K562 (cell line): ENCODE measurements around the gene DIPK1B. TPM values are rescaled to one million over a fixed set of nuclear protein-coding genes. Genes with fewer than 3 reads are reported as not detected.

Source experiments
- BRD4 ChIP-seq: fragments of 200-600 bp; sonication (generic); IDR thresholded peaks from 2 replicates; pipeline ENCODE4 v1.6.1; 2017; ENCODE audit warnings: inconsistent platforms
- DIDO1 ChIP-seq: fragments of 450-650 bp; IDR thresholded peaks from 2 replicates; pipeline ENCODE4 v1.6.1; 2016; ENCODE audit warnings: low read depth, missing biosample characterization, missing genetic modification characterization
- LARP7 ChIP-seq: fragments of 450-650 bp; IDR thresholded peaks from 2 replicates; pipeline ENCODE4 v1.6.1; 2016
- PCBP1 ChIP-seq: fragments of 200-400 bp; formaldehyde crosslinking; IDR thresholded peaks from 2 replicates; pipeline ENCODE4 v1.6.1; 2018; ENCODE audit warnings: mild to moderate bottlenecking, low read depth, low read length; ENCODE audit not compliant: poor library complexity, severe bottlenecking
- PHF8 ChIP-seq: fragments of 200-600 bp; sonication (generic); IDR thresholded peaks from 2 replicates; pipeline ENCODE4 v1.6.1; 2012; ENCODE audit warnings: mixed run types, mild to moderate bottlenecking, inconsistent platforms, low read length, moderate library complexity, borderline replicate concordance
- PURB ChIP-seq: sonication (generic); formaldehyde crosslinking; IDR thresholded peaks from 2 replicates; pipeline ENCODE4 v1.9.0; 2021; ENCODE audit warnings: low read depth, mild to moderate bottlenecking, missing genetic modification reagents
- SMC3 ChIP-seq: conservative IDR thresholded peaks from 2 replicates; pipeline ENCODE4 v1.6.1; 2011; ENCODE audit warnings: low read depth, low read length, improper control_type of control experiment; ENCODE audit not compliant: insufficient read depth
- TOE1 ChIP-seq, 2 experiments: fragments of 450-650 bp in 1 of 2; sonication (generic) in 1 of 2; formaldehyde crosslinking in 1 of 2; IDR thresholded peaks; 2 replicates each; pipeline versions ENCODE4 v1.7.1 to v1.8.0; 2016 to 2022; ENCODE audit warnings: borderline replicate concordance in 2 of 2, mild to moderate bottlenecking in 2 of 2, antibody characterized with exemption in 1 of 2, inconsistent platforms in 1 of 2, low read depth in 1 of 2, missing genetic modification reagents in 1 of 2, moderate library complexity in 1 of 2
- ZFPM2 ChIP-seq: fragments of 250-450 bp; sonication (Bioruptor Pico); IDR thresholded peaks from 2 replicates; pipeline ENCODE4 v1.5.1; 2022; ENCODE audit warnings: mild to moderate bottlenecking
- ZNF134 ChIP-seq: fragments of 250-450 bp; sonication (Bioruptor Pico); conservative IDR thresholded peaks from 2 replicates; pipeline ENCODE4 v1.4.0; 2020
- ZNF444 ChIP-seq: fragments of 250-450 bp; sonication (Bioruptor Pico); IDR thresholded peaks from 2 replicates; pipeline ENCODE4 v1.4.0; 2020; ENCODE audit warnings: mild to moderate bottlenecking, moderate library complexity
- ZNF830 ChIP-seq: fragments of 250-450 bp; sonication (Bioruptor Pico); IDR thresholded peaks from 2 replicates; pipeline ENCODE4 v1.5.0; 2021; ENCODE audit warnings: mild to moderate bottlenecking
- polyA plus RNA-seq, 8 experiments: library from polyadenylated mRNA; depleted of rRNA in 4 of 8; stranded (reverse) in 5 of 8; unstranded in 3 of 8; fragments of >200 nt; fragmentation: Nextera tagmentation in 2 of 8; fragmentation: Illumina TruSeq in 1 of 8; extraction: Ambion mirVana in 2 of 8; extraction: Trizol in 1 of 8; gene quantifications; 2 replicates each; pipeline versions ENCODE4 v1.2.1 to v1.2.3, GENCODE V29; 2011 to 2014; ENCODE audit warnings: inconsistent platforms in 1 of 8, missing spikeins in 1 of 8
- total RNA-seq, 7 experiments: library from RNA; depleted of rRNA in 6 of 7; stranded (reverse); fragments of >200 nt in 6 of 7; fragmentation: Illumina TruSeq in 2 of 7; extraction: Trizol in 2 of 7; gene quantifications; 2 replicates each; pipeline versions ENCODE4 v1.2.1 to v1.2.3, GENCODE V29; 2011 to 2021; ENCODE audit warnings: low replicate concordance in 1 of 7
- TF ChIP-seq, protein P1 (sequence below), 2 experiments: fragments of 450-650 bp; formaldehyde crosslinking in 1 of 2; IDR thresholded peaks; 2 replicates each; pipeline versions ENCODE4 v1.4.0 to v1.6.1; 2014 to 2020; ENCODE audit warnings: mild to moderate bottlenecking in 2 of 2, borderline replicate concordance in 1 of 2, low read depth in 1 of 2
- TF ChIP-seq, protein P2 (sequence below): fragments of 250-450 bp; sonication (Bioruptor Pico); IDR thresholded peaks from 2 replicates; pipeline ENCODE4 v1.8.0; 2022; ENCODE audit warnings: inconsistent platforms, mild to moderate bottlenecking, moderate library complexity, borderline replicate concordance

Gene DIPK1B
- total and polyA plus RNA-seq, 9 of the 15 experiments (the other 6 are each of a cell fraction or from before 2014, with no cell fraction given), result 0.08 to 22.3 (median 5.9) TPM

DNA sequence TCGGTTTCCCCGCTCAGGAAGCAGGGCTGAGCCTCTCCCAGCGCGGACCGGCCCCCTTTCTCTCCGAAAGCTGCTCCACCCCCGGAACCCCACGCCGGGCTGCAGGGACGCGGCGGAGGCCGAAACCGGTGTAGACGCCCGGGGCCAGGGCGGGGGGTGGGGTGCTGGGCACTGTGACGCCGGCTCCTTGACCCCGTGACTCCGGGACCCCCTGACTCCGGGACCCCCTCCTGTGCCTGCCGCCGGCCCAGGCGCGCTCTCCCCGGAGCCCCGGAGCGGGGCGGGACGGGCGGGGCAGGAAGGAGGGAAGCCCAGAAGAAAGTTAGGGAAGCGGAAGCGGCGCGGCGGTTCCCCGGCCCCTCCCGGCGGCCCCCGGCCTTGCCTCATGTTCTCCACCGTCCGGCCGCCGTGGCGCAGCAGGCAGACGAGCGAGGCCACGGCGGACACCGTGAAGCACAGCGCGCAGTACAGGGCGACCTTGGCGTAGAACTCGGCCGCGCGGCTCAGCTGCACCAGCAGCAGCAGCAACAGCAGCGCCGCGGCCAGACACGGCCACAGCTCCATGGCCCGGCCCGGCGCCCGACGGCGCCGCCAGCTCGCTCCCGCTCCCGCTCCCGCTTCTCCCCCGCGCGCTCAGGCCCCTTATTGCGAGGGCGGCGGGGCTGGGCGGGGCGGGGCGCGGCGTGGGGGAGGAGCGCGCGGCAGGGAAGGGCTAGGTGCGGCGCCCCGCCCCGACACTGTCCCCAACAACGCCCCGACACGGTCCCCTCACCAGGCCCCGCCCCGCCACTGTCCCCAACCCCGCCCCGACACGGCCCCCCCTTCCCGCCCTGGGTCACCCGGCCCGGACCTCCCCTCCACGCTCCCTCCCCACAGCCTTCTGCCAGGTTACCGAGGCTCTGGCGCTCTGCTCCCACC lies 25.3 kb upstream of the DIPK1B start, which contains the start of gene AGPAT2 (continued):
- TF ChIP-seq, protein P1, sequence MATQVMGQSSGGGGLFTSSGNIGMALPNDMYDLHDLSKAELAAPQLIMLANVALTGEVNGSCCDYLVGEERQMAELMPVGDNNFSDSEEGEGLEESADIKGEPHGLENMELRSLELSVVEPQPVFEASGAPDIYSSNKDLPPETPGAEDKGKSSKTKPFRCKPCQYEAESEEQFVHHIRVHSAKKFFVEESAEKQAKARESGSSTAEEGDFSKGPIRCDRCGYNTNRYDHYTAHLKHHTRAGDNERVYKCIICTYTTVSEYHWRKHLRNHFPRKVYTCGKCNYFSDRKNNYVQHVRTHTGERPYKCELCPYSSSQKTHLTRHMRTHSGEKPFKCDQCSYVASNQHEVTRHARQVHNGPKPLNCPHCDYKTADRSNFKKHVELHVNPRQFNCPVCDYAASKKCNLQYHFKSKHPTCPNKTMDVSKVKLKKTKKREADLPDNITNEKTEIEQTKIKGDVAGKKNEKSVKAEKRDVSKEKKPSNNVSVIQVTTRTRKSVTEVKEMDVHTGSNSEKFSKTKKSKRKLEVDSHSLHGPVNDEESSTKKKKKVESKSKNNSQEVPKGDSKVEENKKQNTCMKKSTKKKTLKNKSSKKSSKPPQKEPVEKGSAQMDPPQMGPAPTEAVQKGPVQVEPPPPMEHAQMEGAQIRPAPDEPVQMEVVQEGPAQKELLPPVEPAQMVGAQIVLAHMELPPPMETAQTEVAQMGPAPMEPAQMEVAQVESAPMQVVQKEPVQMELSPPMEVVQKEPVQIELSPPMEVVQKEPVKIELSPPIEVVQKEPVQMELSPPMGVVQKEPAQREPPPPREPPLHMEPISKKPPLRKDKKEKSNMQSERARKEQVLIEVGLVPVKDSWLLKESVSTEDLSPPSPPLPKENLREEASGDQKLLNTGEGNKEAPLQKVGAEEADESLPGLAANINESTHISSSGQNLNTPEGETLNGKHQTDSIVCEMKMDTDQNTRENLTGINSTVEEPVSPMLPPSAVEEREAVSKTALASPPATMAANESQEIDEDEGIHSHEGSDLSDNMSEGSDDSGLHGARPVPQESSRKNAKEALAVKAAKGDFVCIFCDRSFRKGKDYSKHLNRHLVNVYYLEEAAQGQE (IDR thresholded peaks at IDR 0.05; ENCODE audit: borderline replicate concordance), result no peak
- TF ChIP-seq, protein P1 (CRISPR knock-in tag; IDR thresholded peaks at IDR 0.05; ENCODE audit: low read depth), result no peak
- TF ChIP-seq DIDO1 (tag) (no peak), ZNF444 (CRISPR knock-in tag) (no peak), ZNF830 (CRISPR knock-in tag) (0 out of 2 replicates have a peak, but pooled peaks have one; percentile 31), BRD4 (peak; percentile 43; the same call in 1 of the 2 replicates), PHF8 (peak; percentile 81; the same call in 1 of the 2 replicates), PCBP1 (peak; percentile 66), TOE1 (IDR thresholded peaks at IDR 0.05; ENCODE audit: borderline replicate concordance) (no peak; the same call in 1 of the 2 replicates), TOE1 (CRISPR knock-in tag; IDR thresholded peaks at IDR 0.05; ENCODE audit: borderline replicate concordance, low read depth) (no peak), LARP7 (no peak), ZNF134 (CRISPR knock-in tag) (no peak), PURB (CRISPR knock-in tag) (no peak), ZFPM2 (no peak), SMC3 (no peak)
- TF ChIP-seq, protein P2, sequence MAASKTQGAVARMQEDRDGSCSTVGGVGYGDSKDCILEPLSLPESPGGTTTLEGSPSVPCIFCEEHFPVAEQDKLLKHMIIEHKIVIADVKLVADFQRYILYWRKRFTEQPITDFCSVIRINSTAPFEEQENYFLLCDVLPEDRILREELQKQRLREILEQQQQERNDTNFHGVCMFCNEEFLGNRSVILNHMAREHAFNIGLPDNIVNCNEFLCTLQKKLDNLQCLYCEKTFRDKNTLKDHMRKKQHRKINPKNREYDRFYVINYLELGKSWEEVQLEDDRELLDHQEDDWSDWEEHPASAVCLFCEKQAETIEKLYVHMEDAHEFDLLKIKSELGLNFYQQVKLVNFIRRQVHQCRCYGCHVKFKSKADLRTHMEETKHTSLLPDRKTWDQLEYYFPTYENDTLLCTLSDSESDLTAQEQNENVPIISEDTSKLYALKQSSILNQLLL (CRISPR knock-in tag), result no peak
